Endothelial cell of umbilical vein (primary cell): Measurements from ENCODE around the gene SGPP1. TPM values are rescaled to one million over a fixed set of nuclear protein-coding genes. Genes with fewer than 3 reads are reported as not detected.

Experiments used
- BruUV-seq: library from RNA; stranded (reverse); fragments of 400-500 nt; replicated peaks from 2 replicates; lab custom pipeline; 2021; lab: Mats Ljungman, UMichigan
- CTCF ChIA-PET: fragments of 300-600, 350-600 bp; sonication (Branson Sonifier 250); formaldehyde crosslinking; loops from one replicate; lab custom pipeline; 2021; ENCODE audit warnings: antibody characterized with exemption, inconsistent platforms; lab: Charles Lee
- POLR2A ChIA-PET: fragments of 300-600, 350-600 bp; sonication (Branson Sonifier 250); formaldehyde crosslinking; loops from one replicate; lab custom pipeline; 2021; ENCODE audit warnings: antibody characterized with exemption, inconsistent platforms; lab: Charles Lee
- DNase-seq: peaks from one replicate; pipeline ENCODE4 v3.0.0-alpha.2; 2011; ENCODE audit warnings: low read depth, low spot score
- FAIRE-seq: peaks from 2 replicates; lab custom pipeline; 2011; peaks lifted over from hg19 to GRCh38; lab: Jason Lieb, UNC
- H2AFZ ChIP-seq: 2 replicates; pipeline ENCODE4 v1.6.0; 2012; ENCODE audit warnings: low read depth, low read length, control low read depth, inconsistent platforms
- H3K27ac ChIP-seq: 2 replicates; pipeline ENCODE4 v1.5.1; 2011; ENCODE audit warnings: low read depth, mild to moderate bottlenecking, control low read depth, low read length, moderate library complexity; ENCODE audit not compliant: insufficient read depth
- H3K27me3 ChIP-seq, 2 experiments: 2 replicates each; pipeline versions ENCODE4 v1.6.0 to v1.6.1; 2011; ENCODE audit warnings: low read length in 2 of 2, mixed read lengths in 1 of 2; ENCODE audit not compliant: control insufficient read depth in 2 of 2, insufficient read depth in 2 of 2
- H3K36me3 ChIP-seq, 2 experiments: 2 replicates in 1 of 2; 3 replicates in 1 of 2; pipeline ENCODE4 v1.5.1; 2011; ENCODE audit warnings: low read length in 2 of 2, mild to moderate bottlenecking in 1 of 2, moderate library complexity in 1 of 2; ENCODE audit not compliant: control insufficient read depth in 2 of 2, insufficient read depth in 2 of 2; ENCODE audit errors: extremely low read depth in 1 of 2
- H3K4me1 ChIP-seq: 3 replicates; pipeline ENCODE4 v1.5.1; 2011; ENCODE audit warnings: mild to moderate bottlenecking, low read length; ENCODE audit not compliant: control insufficient read depth, insufficient read depth; ENCODE audit errors: extremely low read depth
- H3K4me2 ChIP-seq: 2 replicates; pipeline ENCODE4 v1.6.1; 2011; ENCODE audit warnings: low read length, control low read depth, mixed read lengths; ENCODE audit not compliant: insufficient read depth
- H3K4me3 ChIP-seq, 3 experiments: fragments of 200-600 bp in 1 of 3; sonication (generic), shearing (Covaris generic) in 1 of 3; replicated peaks in 1 of 3; 2 replicates each; pipeline ENCODE4 v1.5.1; 2011 to 2016; ENCODE audit warnings: control low read depth in 3 of 3, low read length in 3 of 3, mild to moderate bottlenecking in 2 of 3, inconsistent platforms in 1 of 3, low read depth in 1 of 3, moderate library complexity in 1 of 3; ENCODE audit not compliant: insufficient read depth in 1 of 3
- H3K79me2 ChIP-seq: 2 replicates; pipeline ENCODE4 v1.6.0; 2012; ENCODE audit warnings: low read length, inconsistent platforms; ENCODE audit not compliant: control insufficient read depth, insufficient read depth
- H3K9ac ChIP-seq: replicated peaks from 2 replicates; pipeline ENCODE3; 2011; ENCODE audit warnings: low read length, control low read depth; ENCODE audit not compliant: insufficient read depth; ENCODE audit errors: extremely low read depth
- H3K9me1 ChIP-seq: replicated peaks from 3 replicates; pipeline ENCODE4 v1.6.0; 2011; ENCODE audit warnings: mild to moderate bottlenecking, low read length; ENCODE audit not compliant: control insufficient read depth, insufficient read depth; ENCODE audit errors: extremely low read depth
- H3K9me3 ChIP-seq: replicated peaks from 2 replicates; pipeline ENCODE4 v1.5.1; 2012; ENCODE audit warnings: low read length, inconsistent platforms; ENCODE audit not compliant: control insufficient read depth, insufficient read depth
- H4K20me1 ChIP-seq: replicated peaks from 2 replicates; pipeline ENCODE3; 2011; ENCODE audit warnings: mild to moderate bottlenecking, low read length; ENCODE audit not compliant: control insufficient read depth, insufficient read depth; ENCODE audit errors: extremely low read depth
- EZH2 ChIP-seq: IDR thresholded peaks from 2 replicates; pipeline ENCODE4 v1.6.1; 2012; ENCODE audit warnings: borderline replicate concordance, low read depth, mild to moderate bottlenecking, moderate library complexity, low read length, inconsistent platforms; ENCODE audit not compliant: severe bottlenecking
- FOS ChIP-seq: IDR thresholded peaks from 2 replicates; pipeline ENCODE4 v1.6.1; 2011; ENCODE audit warnings: mild to moderate bottlenecking, low read length, moderate library complexity, borderline replicate concordance; ENCODE audit not compliant: insufficient read depth
- GATA2 ChIP-seq: IDR thresholded peaks from 2 replicates; pipeline ENCODE4 v1.7.0; 2011; ENCODE audit warnings: low read depth, mild to moderate bottlenecking, moderate library complexity, mixed read lengths, low read length; ENCODE audit not compliant: insufficient read length, insufficient read depth
- JUN ChIP-seq: IDR thresholded peaks from 2 replicates; pipeline ENCODE4 v1.6.1; 2011; ENCODE audit warnings: borderline replicate concordance, low read depth; ENCODE audit not compliant: insufficient read length, insufficient read depth
- MYC ChIP-seq: IDR thresholded peaks from one replicate; pipeline ENCODE4 v1.6.1; 2011; ENCODE audit warnings: mild to moderate bottlenecking, low read depth, low read length
- POLR2A ChIP-seq: IDR thresholded peaks from 2 replicates; pipeline ENCODE4 v1.6.1; 2012; ENCODE audit warnings: low read depth, mild to moderate bottlenecking, control low read depth, low read length
- POLR2AphosphoS5 ChIP-seq: IDR thresholded peaks from 2 replicates; pipeline ENCODE4 v1.6.1; 2012; ENCODE audit warnings: low read depth, mild to moderate bottlenecking, control low read depth, low read length, moderate library complexity; ENCODE audit not compliant: insufficient read depth
- dilution Hi-C: fragments of 300-500 bp; cut with MboI; formaldehyde crosslinking; loops from one replicate; pipeline ENCODE4 v1.15.0; 2019; ENCODE audit warnings: low sequenced_read_pairs; ENCODE audit not compliant: extremely low pct_ligation_motif_present
- intact Hi-C: fragments of 100-400 bp; cut with micrococcal nuclease; formaldehyde crosslinking; loops from one replicate; pipeline ENCODE4 v1.10.0; 2022
- polyA plus RNA-seq, 4 experiments: library from polyadenylated mRNA; depleted of rRNA in 3 of 4; stranded (reverse) in 3 of 4; unstranded in 1 of 4; fragments of >200 nt; gene quantifications; 2 replicates each; pipeline versions ENCODE4 v1.2.1 to v1.2.3, GENCODE V29; 2011 to 2012; ENCODE audit warnings: missing spikeins in 1 of 4
- total RNA-seq: library from RNA; stranded (reverse); gene quantifications from 2 replicates; pipeline ENCODE4 v1.2.3, GENCODE V29; 2021
- TF ChIP-seq, protein P1 (sequence below): IDR thresholded peaks from 2 replicates; pipeline ENCODE4 v1.6.1; 2011; ENCODE audit not compliant: insufficient read depth, insufficient read length
- TF ChIP-seq, protein P2 (sequence below), 2 donors: IDR thresholded peaks; 1 replicate in 1 of 2; 2 replicates in 1 of 2; pipeline ENCODE4 v1.5.1; 2011; ENCODE audit warnings: low read length in 2 of 2, mild to moderate bottlenecking in 2 of 2, moderate library complexity in 2 of 2, control low read depth in 1 of 2, inconsistent platforms in 1 of 2, low read depth in 1 of 2; ENCODE audit not compliant: insufficient read depth in 1 of 2; ENCODE audit errors: extremely low read depth in 1 of 2

SGPP1 gene
- total and polyA plus RNA-seq, 2 donors (not counting 3 experiments of a cell fraction or from before 2014, with no cell fraction given) = 6.2 to 7.9 TPM

DNA sequence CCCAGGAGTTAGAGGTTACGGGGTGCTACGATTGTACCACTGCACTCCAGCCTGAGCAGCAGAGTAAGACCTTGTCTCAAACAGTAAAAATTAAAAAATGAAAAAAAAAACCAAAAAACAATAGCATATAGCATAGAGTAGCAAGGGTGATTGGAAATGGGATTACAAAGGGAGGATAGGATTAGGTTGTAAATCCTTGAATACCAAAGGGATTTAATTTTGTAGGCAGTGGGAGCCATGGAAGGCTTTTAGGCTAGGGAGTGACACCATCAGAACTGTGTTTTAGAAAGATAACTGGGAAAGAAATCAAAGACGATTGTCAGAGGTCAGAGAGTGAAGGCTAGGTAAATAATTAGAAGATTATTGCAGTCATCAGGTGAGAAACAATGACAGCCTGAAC, 2.8 kb upstream of the SGPP1 start:
- H3K79me2 ChIP-seq = peaks cover 16% of the 10 kb centered on the region
- no peak overlapping the region for H2AFZ ChIP-seq
- no peak overlapping the region for H3K27ac ChIP-seq
- no peak overlapping the region for H3K4me3 ChIP-seq
- peaks cover 0 to under 1% of the 10 kb centered on the region in 2 experiments for H3K27me3 ChIP-seq
- intact Hi-C loops (no loop called here), dilution Hi-C loops (no loop called here)
- FAIRE-seq (no peak), DNase-seq (no peak)
- H3K4me1 ChIP-seq = peaks cover 15% of the 10 kb centered on the region
- no peaks in the 10 kb centered on the region for H4K20me1 ChIP-seq
- no peaks in the 10 kb centered on the region for H3K36me3 ChIP-seq
- no peaks in the 10 kb centered on the region for H3K9me3 ChIP-seq
- no TSS peak for BruUV-seq
- no peaks in the 10 kb centered on the region for H3K9me1 ChIP-seq
- no peak overlapping the region for H3K4me2 ChIP-seq
- ChIA-PET POLR2A (no interaction called here), CTCF (no interaction called here)
- H3K9ac ChIP-seq = no peak overlapping the region
- TF ChIP-seq, protein P1, sequence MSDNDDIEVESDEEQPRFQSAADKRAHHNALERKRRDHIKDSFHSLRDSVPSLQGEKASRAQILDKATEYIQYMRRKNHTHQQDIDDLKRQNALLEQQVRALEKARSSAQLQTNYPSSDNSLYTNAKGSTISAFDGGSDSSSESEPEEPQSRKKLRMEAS = no peak
- TF ChIP-seq JUN = no peak
- TF ChIP-seq POLR2AphosphoS5 = no peak
- TF ChIP-seq EZH2 = no peak
- no peak for TF ChIP-seq GATA2
- no peak for TF ChIP-seq FOS
- TF ChIP-seq MYC = no peak
- no peak for TF ChIP-seq POLR2A
- TF ChIP-seq, protein P2, sequence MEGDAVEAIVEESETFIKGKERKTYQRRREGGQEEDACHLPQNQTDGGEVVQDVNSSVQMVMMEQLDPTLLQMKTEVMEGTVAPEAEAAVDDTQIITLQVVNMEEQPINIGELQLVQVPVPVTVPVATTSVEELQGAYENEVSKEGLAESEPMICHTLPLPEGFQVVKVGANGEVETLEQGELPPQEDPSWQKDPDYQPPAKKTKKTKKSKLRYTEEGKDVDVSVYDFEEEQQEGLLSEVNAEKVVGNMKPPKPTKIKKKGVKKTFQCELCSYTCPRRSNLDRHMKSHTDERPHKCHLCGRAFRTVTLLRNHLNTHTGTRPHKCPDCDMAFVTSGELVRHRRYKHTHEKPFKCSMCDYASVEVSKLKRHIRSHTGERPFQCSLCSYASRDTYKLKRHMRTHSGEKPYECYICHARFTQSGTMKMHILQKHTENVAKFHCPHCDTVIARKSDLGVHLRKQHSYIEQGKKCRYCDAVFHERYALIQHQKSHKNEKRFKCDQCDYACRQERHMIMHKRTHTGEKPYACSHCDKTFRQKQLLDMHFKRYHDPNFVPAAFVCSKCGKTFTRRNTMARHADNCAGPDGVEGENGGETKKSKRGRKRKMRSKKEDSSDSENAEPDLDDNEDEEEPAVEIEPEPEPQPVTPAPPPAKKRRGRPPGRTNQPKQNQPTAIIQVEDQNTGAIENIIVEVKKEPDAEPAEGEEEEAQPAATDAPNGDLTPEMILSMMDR (IDR thresholded peaks at IDR 0.05; ENCODE audit: extremely low read depth in 1 of 2, insufficient read depth in 1 of 2, low read depth in 1 of 2, low read length in 2 of 2) = no peak
